Ishikawa (cell line): Measurements from ENCODE around the gene ANKS6.

ENCODE experiments used
- CEBPB ChIP-seq: IDR thresholded peaks from 2 replicates; pipeline ENCODE4 v1.6.1; 2012
- CREB1 ChIP-seq: IDR thresholded peaks from 2 replicates; pipeline ENCODE4 v1.6.1; 2012; ENCODE audit warnings: low read depth
- EGR1 ChIP-seq: IDR thresholded peaks from 2 replicates; pipeline ENCODE4 v1.6.1; 2012
- EP300 ChIP-seq: IDR thresholded peaks from 2 replicates; pipeline ENCODE4 v1.6.1; 2012; ENCODE audit warnings: borderline replicate concordance
- MAX ChIP-seq: IDR thresholded peaks from 2 replicates; pipeline ENCODE4 v1.6.1; 2012
- NFIC ChIP-seq: IDR thresholded peaks from 2 replicates; pipeline ENCODE4 v1.6.1; 2012
- RAD21 ChIP-seq: IDR thresholded peaks from 2 replicates; pipeline ENCODE4 v1.6.1; 2012; ENCODE audit warnings: low read depth
- REST ChIP-seq: IDR thresholded peaks from 2 replicates; pipeline ENCODE4 v1.6.1; 2012; ENCODE audit warnings: low read depth, mild to moderate bottlenecking
- TAF1 ChIP-seq: IDR thresholded peaks from 2 replicates; pipeline ENCODE4 v1.6.1; 2012; ENCODE audit warnings: low read depth, mild to moderate bottlenecking
- TCF12 ChIP-seq: IDR thresholded peaks from 2 replicates; pipeline ENCODE4 v1.6.1; 2012; ENCODE audit warnings: low read depth
- TEAD4 ChIP-seq: IDR thresholded peaks from 2 replicates; pipeline ENCODE4 v1.6.1; 2012
- USF1 ChIP-seq: IDR thresholded peaks from 2 replicates; pipeline ENCODE4 v1.6.1; 2012
- YY1 ChIP-seq: IDR thresholded peaks from 2 replicates; pipeline ENCODE4 v1.6.1; 2012; ENCODE audit warnings: low read depth
- ZBTB7A ChIP-seq: IDR thresholded peaks from 2 replicates; pipeline ENCODE4 v1.6.1; 2012; ENCODE audit warnings: low read depth

GRCh38 chr9:98815391-98815951 lies 19.1 kb upstream of the ANKS6 start:
- no peak for TF ChIP-seq RAD21
- no peak for TF ChIP-seq EP300
- TF ChIP-seq CREB1, result no peak
- no peak for TF ChIP-seq EGR1
- TF ChIP-seq TCF12, result no peak
- TF ChIP-seq USF1, result no peak
- no peak for TF ChIP-seq MAX
- no peak for TF ChIP-seq TAF1
- TF ChIP-seq CEBPB, result no peak
- TF ChIP-seq YY1, result no peak
- no peak for TF ChIP-seq NFIC
- no peak for TF ChIP-seq ZBTB7A
- TF ChIP-seq TEAD4, result no peak
- TF ChIP-seq REST, result no peak
